CD4-positive, alpha-beta T cell treated with Interferon gamma for 1 hour (primary cell): ENCODE results near the gene UBA3.
A peak's percentile ranks its signal among the peaks of the same experiment; 100 is the strongest.

Experiments used
- DNase-seq: peaks from one replicate; pipeline ENCODE4 v3.0.0-alpha.2; 2020

The UBA3 gene

DNA sequence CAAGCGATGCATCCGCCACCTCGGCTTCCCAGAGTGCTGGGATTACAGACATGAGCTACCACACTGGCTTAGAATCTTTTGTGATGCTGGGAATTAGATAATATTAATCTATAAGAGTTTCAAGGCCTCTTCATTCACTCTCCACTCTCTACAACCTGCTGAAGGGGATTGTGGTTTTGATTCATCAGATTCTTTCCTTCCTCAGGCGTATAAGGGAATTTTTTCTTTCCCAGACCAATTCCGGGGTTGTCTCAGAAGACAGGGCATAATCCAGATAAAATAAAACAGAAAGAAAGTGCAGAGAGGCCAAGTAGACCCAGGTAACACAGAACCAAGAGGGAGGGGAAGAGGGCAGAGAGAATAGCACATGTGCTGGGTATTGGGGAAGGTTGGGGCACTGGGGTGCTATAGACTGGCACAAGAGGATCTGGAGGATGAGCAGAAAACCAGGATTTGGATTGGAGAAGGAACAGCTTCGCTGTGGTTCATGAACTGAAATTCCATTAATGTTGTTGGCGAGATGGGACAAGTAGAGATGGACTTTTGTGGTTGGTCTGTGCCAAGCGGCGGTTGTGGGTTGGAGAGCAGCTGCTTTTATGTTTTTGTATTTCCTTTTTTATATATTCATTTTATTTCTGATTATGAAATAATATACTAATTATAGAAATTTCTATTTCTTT lies 17.4 kb upstream of the UBA3 start:
- DNase-seq: no peak

DNA sequence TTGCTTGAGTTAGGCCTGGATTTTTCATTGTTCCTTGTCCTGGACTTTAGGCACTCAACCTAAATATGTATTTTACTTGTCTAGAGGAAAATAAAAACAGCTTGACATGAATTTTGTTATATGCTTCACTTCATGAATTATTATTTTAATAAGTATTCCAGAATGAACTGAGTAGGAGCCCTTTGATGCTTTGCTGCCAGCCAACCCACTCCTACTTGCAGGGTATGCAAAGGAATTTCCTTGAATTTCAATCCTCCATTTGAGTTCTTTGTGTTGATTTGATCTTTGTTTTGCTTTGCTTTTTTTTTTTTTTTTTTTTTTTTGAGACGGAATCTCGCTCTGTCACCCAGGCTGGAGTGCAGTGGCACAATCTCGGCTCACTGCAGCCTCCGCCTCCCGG lies 16.1 kb upstream of the UBA3 start:
- DNase-seq: no peak

DNA sequence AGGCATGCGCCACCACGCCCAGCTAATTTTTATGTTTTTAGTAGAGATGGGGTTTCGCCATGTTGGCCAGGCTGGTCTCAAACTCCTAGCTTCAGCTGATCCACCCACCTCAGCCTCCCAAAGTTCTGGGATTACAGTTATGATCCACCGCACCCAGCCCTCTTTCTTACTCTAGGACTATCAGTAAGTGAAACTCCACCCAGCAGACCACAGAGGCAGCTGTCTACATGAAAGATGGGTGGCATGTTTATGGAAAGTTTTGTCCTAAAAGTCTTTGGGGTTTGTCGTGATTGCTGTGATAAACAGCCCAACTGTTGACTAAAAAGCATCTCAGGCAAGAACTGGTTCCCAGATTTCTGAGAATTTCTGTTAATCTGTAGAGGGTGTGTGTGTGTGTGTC lies 15.5 kb upstream of the UBA3 start:
- DNase-seq: no peak

DNA sequence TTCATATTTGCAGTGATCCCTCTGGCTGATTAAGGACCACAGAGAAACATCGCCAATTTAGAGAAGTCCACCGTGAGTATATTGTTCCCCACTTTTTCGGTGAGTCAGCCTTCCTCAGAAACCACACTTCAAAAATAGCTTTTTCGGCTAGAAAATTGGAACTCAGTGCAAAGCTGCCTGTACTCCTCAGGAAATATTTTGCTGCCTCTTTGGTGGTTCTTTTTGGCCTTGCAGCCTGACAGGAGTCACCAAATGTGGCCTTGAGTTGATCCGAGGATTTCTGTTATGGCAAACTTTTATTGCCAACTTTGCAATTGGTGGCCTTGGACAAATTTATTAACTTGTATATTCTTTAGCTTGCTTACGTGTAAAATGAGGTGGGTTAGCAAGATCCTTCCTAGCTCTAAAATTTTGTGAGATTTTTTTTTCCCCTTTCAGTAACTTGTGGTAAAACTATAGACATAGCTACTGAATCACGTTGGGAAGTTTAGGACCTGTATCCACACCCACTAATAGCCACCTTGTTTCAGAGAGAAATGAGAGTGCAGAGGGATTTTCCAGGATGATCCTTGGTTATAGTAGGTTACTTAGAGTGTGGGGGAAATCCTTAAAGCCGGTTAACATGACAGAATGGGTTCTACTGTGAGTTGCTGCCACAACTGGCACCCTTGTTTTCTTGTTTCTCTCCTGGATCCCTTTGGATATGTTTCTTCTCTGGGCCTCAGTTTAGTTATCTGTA lies 14.5 kb upstream of the UBA3 start:
- DNase-seq: no peak

DNA sequence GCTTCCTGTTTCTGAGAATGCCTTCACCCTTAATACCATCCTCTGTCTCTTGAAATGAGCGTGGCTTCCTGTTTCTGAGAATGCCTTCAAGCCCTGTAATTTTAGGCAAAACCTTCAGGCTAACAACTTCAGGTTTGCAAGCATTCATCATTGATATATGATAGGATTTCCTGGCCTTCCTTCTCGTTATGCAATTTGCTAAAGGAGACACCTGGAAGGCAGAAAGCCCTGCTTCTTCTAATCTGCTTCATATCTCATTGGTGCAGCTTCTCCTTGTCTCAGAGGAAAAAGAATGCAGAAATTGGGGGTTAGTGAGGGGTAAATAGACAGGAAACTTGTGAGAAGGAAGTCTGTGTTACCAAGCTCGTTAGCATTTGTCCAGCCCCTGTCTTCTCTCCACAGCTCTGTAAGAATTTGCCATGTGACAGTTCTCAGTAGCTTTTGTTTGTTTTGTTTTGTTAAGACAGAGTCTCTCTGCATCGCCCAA lies 11.9 kb upstream of the UBA3 start:
- DNase-seq: peak; percentile 9

DNA sequence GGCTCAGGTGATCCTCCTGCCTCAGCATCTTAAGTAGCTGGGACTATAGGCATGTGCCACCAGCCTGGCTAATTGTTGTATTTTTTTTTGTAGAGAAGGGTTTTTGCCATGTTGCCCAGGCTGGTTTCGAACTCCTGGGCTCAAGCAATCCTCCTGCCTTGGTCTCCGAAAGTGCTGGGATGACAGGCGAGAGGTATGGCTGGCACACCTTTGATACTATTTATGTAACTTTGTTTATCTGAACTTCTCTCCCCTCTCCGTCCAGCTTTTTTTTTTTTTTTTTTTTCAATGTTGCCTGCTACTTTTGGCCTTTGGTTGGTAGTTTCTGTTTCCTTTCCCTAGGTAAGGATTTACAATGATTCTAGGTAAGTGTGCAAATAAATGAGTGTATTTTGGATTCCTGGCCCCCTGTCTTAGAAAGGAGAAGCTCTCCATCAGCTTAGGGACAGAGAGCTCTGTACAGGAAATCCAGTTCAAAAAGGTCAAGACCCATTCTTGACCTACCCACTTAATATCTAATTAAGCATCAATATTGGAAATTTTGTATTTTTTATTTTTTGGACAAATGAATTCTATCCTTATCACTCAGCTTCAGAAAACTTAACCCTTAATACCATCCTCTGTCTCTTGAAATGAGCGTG lies 11.3 kb upstream of the UBA3 start:
- DNase-seq: no peak

DNA sequence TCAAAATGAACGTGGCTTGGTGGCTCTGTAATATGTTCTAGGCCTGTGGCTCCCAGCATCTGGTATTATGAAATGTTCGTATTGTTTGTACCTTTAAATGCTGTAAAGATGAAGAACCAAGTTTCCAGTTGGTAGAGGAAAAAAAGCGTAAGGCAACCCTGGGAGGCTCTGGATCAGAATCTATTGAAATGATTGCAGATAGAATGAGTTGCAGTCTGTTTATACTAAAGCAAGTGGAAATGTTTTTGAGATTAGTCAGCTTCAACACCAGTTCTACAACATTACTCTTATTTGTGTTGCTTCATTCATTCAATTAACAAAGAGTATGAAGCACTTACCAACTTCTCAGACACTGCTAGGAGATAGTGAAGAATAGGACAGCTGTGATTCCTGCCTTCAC lies 9.9 kb upstream of the UBA3 start:
- DNase-seq: no peak

DNA sequence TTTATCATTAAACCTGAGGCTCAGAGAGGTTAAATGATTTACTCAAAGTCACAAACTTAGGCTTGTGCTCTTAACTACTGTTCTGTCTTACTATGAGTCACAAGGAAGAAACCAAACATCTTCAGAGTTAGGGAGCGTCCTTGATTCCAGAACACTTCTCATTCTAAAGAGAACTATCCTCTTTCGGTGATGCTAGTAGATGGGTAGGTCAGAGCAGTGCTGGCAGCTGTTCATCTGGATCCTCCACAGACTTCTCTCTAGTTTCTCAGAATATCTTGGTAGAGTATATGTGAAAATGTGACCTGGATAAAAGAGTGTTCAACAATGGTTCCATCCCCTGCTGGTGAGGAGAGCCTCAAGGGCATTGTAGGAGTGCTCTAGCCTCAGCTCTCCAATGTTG lies 7.9 kb upstream of the UBA3 start:
- DNase-seq: no peak

DNA sequence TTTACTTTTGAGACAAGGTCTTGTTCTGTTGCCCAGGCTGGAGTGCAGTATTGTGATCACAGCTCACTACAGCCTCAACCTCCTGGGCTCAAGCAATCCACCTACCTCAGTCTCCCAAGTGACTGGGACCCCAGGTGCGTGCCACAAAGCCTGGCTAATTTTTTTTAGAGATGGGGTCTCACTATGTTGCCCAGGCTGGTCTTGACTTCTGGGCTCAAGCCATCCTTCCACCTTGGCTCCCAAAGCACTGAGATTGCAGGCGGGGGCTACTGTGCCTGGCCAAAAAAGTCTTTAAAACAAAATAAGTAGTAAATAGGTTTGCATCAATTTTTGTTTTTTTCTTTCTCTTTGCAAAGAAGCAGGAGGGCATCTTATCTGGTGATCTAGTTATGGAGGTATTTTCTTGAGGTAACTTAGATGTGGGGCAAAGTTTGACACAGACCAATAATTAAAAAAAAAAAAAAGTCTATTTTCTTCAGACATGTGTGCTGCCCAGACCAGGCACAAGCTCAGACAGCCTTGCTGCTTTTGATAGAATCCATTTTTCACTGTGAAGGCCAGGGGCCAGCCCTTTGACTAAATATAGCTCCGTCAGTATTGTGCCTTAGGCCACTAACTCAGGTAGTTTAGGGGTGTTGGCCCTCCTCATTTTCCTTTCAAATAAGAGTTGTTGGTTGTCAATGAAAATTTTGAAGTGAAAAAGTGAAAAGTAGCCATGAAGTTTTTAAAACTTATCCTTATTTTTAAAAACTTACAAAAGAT lies 7.0 kb upstream of the UBA3 start:
- no peak for DNase-seq

DNA sequence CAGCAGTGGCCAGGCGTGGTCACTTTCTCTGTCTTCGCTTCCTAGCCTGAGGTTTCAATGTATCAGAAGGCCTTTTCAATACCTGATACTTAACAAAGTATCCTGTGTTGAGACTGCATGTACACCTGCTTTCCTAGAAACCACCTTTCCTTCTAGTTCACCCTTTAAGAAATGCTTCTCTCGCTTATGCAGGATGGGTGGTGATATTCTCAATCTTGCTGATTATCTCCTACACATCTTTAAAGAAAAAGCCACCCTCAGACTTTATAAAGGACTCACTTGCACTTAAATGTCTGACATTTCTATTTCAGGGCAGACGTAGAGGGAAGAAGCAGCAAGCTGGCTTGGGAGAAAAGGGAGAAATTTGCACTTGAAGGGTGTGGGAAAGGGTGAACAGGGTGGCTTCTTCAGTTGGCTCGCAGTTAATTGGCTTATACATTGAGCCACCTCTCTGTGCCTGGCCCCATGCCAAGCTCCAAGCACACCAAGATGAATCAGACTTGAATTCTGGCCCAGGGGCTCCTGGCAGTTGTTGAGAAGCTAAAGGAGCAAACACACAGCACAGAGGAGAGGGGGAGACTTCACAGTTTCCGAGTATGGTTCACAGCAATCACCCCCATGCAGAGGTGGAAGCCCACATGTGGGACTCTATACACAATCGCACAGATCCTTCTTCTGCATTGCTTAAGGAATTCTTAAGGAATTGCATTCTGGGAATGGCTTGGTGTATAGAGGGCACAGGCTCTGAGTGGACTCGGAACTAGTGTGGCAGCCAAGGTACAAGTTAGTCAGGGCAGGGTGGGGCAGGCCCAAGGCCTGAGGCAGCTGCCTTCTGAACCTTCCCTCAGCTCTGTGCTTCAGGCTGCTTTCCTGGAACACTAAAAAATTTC lies 5.9 kb upstream of the UBA3 start:
- peak; percentile 57 for DNase-seq

DNA sequence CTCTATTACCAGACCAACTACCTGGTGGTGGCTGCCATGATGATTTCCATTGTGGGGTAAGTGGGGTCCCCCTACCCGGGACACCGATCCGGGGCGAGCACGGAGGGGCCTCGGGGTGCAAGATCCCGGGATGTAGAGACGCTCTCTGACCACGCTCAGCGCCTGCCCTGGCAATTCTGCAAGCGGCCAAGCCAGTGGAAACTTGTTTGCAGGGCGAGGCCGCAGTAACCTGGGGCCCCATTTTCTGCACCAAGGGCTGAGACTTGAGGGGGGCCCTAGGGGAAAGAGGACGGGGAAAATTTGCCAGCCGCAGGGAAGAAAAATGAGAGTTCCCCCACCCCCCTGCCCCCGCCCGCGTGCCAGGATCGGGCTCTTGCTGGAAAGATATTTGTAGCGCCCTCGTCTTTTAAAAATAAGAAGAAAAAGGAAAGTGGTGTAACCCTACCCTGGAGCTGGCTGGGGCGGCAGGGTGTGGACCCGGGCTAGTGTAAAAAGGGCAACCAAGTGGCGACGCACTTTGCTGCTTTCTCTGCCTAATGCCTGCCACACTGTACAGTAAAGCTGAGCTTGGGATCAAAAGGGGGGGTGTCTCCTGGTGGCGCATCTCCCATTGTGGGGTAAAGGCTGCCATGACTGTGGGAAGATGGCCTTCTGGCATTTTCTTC lies 5.1 kb upstream of the UBA3 start:
- no peak for DNase-seq

DNA sequence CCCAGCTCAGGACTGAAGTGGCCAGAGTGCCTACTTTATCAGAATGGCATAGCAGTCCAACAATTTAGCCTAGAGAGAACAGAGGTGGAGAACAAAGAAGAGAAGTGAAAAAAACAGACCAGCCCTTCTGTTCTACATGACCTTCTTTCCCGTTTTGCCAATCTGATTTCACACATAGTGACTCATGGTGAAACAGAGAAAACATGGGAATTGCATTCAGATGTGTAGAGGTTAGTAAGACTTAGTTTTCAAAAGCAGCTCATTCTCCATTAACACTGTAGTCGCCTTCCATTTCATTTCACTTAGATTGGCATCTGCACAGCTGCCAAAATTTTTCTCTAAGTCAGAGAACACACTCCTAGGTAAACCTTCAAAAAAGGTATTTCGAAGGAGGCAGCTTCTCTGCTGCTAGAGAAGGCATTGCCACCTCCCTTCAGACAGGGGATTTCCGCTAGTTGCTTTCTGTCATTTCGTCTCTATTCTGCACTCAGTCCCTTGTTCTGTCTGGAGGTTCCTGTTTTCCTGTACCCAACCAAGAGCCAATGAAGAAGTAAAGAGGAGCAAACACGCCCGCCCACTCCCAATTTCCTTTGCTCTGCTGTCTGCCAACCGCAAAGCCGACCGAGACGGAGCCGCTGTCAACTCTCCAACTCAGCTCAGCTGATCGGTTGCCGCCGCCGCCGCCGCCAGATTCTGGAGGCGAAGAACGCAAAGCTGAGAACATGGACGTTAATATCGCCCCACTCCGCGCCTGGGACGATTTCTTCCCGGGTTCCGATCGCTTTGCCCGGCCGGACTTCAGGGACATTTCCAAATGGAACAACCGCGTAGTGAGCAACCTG lies 4.4 kb upstream of the UBA3 start, which contains the start of gene ARL6IP5:
Gene ARL6IP5, plus strand, starts transcription at position 612 of the 842 bp plus-strand sequence. Its CDS starts 111 bp downstream, at position 723.
- peak; percentile 92 for DNase-seq

DNA sequence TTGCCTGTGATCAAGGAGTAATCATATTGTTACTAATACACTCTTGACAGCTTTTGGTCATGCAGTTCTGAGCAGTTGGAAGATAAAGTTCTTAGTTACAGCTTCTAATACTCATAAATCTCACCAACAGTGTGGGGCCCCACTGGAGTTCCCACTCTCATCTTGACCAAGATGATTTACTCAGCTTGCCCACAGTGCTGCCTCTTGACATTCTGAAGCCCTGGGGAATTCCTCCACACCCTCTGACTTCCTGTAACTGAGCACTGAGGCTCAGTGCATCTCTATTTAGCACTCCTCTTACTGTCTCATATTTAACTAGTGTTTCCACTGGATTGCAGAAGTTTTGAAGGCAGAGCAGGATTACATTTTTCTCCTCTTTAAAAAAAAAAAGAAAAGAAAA lies 2.6 kb upstream of the UBA3 start:
- peak; percentile 80 for DNase-seq

DNA sequence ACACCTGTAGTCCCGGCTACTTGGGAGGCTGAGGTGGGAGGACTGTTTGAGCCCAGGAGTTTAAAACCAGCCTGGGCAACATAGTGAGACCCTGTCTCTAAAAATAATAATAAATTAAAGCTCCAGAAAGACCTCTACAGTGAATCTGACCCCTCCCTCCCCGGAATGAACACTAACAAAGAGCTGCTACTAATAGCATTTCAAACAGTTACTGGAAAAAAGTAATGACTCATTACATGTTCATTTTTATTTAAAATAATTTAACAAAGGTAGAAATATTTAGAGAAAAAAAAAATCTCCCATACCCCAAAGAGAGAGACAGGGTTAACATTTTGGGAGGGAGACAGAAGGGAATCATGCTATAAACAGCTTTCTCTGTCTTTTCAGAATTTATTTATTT lies 2.2 kb upstream of the UBA3 start:
- DNase-seq: no peak

DNA sequence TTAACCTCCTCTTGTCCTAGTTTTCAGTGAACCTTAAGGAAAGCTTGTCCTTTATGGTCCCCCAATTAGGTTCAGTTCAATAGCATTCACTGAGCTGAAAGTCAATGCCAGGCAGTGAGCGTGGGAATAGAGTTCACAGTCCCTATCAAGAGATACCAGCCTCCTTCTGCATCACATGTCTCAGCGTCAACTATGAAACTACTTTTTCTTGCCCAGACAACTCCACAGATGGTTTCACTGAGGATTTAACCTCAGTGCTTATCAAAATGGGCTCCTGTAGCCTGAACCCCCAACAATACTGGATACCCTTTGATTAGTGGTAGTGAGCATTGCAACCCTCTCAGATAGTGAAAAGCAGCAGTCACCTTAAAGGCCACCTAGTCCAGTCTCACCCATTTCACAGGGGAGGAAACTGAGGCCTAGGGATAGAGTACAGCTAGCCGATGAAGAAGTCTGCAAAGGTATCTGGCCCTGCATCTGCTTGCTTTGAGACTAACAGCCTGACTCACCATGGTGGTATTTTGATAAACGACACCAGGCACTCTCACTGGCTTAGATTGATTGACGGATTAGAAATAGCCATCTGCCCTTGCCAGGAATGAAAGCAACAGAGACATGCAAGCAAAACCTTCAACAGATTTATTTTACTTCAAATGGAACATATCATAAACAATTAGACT lies 1.6 kb upstream of the UBA3 start:
- DNase-seq: no peak

DNA sequence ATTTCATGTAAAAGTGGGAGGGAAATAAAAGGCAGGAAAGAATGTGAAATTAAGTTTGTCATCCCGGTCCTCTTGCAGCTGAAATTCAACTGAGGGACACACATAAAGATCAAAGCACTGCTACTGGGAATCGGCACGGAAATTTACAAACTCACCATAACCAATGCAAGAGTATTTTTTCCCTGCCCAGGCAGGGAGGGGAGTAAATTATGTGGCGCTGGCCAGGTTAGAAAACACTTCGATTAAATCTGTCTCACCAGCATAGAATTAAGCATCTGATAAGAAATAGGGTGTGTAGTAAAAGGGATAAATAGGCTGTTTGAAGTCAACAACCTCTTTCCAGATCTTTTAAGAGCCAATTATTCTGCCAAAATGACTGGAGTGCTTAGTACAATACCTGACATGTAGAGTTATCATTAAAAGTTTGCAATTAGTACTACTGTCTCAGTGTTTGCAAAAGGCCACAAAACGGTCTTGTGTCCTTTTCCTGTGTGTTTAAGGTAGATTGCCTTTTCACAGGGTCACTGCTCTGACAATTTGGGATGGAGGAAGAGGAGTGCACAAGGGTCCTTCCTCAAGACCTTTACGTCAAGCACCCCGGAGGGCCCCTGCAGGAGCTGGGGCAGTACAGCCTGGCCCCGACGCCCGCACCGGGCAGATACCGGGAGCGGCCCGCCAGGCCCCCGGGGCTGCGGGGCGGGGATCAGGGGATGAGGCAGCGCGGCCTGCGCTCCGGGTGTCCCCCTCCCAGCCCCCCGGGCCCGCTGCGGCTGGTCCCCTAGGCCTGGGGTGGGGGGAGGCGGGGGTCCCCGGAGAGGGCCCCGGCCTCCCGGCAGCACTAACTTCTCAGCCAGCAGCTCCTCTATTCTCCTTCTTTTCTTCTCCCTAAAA lies 651 bp downstream of the UBA3 start:
- DNase-seq: no peak

DNA sequence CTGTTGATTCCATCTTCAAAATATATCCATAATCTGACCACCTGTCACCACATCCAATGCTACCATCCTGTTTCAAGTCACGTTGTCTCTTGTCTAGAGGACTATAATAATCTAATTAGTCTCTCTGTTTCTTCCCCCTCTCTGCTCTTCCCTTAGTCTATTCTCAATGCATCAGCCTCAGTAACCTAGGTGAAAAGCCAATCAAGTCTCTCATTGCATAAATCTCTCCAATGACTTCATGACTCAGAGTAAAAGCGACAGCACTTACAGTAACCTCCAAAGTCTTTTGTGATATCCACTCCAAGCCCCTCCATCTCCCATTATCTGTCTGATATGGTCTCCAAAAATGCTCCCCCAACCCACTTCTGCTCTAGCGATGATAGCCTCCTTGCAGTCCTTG lies 7.2 kb downstream of the UBA3 start:
- no peak for DNase-seq

DNA sequence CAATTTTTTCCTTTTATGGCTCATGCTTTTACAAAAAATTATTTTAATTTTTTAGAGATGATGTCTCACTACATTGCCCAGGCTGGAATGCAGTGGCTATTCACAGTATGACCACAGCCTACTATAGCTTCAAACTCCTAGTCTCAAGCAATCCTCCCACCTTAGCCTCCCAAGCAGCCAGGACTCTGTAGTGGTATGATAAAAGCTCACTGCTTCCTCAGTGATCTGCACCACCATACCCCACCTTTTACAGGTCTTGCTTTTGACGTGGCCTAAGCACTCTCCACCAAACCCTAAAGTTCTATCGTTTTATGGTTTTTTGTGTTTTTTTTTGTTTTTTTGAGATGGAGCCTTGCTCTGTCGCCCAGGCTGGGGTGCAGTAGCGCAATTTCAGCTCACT lies 14.0 kb downstream of the UBA3 start:
- DNase-seq: no peak
